HS-5 (cell line): ENCODE data around the gene SERPING1.

ENCODE experiments used
- DNase-seq: peaks from one replicate; pipeline ENCODE4 v3.0.0-alpha.2; 2012; ENCODE audit warnings: low read depth

The SERPING1 gene

DNA sequence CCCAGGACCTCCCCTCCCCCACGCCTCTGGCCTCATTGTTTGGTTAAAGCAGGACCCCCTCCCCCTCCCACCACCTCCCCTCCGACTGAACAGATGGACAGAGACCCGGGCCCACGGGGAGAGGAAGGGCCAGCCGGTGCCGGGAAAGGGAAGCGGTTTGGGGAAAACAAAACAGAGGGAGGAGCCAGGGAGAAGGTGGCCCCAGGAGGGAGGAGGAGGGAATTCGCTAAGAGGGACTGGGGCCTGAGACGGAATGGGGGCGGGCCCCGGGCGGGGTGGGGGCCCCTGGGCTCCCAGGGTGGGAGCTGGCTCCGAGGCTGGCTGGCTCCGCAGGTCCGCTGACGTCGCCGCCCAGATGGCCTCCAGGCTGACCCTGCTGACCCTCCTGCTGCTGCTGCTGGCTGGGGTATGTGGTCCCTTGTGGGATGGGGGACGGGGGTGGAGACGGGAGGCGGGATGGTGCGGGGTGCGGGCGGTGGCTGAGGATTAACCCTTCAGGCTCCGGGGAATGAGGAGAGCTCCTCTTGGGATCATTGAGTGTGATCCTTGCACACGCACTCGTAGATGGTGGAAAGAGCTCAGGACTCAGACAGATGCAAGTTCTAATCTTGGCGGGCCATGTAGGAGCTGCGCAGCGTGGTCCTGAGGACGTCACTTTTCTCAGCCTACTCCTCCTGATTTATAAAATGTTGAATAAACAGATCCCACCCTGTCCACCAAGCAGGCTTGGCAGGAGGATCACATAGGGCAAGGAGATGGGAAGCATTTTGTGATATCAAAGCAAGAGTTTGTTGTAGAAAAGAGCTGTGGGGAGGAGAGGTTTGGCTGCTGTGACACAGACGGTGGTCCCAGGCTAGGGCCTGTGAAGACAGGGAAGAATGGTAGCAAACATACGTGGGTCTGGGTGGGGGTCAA, 688 bp downstream of the SERPING1 start:
- DNase-seq: no peak

DNA sequence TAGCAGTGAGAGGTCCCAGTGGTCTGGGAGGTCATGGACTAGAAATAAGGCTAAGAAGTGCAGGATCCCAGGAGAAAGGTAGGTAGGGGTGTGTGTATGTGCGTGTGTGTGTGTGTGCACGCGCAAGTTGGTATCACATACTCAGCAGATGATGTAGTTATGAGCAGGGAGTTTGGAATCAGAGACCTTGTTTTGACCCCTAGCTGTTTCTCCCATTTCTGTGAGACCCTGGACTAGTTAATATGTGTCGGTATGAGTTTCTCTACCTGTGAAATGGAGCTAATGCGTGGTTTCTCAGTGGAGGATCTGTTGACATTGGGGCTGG, 1.3 kb downstream of the SERPING1 start:
- no peak for DNase-seq

DNA sequence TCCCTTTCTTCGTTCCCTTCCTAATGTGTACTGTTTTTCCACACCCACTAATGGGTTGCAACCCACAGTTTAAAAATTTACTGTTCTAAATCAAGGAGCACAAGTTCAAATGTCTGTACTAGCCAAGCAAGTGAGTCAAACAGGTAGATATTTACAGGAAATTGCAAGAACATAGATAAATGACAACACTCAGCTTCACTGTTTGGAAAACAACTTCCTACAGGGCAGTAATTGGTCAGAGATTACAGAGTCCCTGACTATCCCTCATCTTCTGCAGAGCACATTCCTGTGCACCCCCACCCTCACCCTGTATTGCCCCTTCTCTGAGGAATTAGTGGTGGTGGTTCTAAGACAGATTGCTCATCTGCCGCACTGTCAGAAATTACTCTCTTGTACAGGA, 1.9 kb downstream of the SERPING1 start:
- no peak for DNase-seq

DNA sequence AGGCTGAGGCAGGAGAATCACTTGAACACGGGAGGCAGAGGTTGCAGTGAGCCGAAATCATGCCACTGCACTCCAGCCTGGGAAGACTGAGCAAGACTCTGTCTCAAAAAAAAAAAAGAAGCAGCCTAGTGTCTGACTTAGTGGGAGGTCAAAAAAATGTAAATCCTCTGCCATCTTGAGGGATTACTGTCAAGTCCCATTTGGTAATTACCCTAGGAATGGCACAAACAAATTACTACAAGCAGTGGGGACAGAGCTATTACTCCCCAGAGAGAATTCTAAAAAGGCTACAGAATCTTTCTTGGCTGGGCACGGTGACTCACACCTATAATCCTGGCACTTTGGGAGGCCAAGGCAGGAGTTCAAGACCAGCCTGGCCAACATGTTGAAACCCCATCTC, 3.8 kb downstream of the SERPING1 start:
- no peak for DNase-seq

DNA sequence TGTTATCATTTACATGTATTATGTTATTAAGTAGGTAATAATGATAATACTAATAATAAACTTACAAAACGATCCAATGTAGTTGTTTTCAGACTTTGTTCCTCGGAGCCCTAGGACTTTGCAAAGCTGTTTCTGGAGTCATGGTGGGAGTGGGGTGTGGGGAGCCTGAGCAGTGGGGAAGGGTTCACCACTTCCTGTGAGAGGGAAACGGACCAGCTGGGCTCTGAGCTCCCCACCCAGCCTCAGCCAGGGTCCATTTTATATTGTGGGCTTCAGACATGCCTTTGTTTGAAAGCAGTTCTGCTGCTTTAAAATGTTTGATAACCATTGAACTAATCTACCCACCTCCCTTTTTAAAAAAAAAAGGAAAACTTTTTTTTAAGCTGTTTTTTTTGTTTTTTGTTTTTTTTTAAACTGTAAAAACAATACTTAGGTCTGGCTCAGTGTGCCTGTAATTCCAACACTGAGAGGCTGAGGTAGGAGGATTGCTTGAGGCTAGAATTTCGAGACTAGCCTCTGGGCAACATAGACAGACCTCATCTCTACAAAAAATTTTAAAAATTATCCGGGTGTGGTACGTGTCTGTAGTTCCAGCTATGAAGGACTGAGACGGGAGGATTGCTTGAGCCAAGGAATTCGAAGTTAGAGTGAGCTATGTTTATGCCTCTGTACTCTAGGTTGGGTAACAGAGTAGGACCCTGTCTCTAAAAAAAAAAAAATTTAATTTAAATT, 7.0 kb downstream of the SERPING1 start:
- no peak for DNase-seq

DNA sequence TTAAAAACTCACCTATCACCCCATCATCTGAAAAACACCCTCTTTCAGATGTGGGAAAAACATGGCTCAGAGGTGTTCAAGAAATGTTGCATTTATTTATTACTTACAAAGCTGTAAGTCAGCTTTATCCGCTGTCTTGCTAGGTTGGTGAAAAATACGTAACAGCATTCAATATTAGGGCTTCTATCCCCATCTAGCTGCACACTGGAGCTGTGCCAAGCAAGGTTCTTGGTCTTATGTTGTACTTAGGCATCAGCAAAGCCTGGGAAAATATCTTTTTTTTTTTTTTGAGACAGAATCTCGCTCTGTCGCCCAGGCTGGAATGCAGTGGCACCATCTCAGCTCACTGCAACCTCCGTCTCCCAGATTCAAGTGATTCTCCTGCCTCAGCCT, 7.5 kb downstream of the SERPING1 start:
- no peak for DNase-seq

DNA sequence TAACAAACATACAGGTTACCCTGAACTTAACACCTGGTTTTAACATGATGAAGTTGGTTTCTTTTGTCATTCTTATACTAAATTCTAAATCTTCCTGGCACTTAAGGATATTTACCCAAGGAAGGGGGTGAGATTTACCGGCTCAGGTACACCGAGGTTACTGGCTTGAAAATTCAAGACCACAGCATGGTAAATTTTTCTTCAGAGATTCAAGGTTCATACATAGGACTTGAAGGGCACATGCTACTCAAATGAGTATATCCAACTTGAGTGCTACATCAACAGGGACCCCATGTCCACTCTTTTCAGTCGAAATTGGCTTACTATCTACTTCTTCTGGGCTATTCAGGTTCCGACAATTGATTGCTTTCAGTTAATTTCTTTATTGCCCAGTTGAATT, 12.7 kb downstream of the SERPING1 start:
- no peak for DNase-seq

DNA sequence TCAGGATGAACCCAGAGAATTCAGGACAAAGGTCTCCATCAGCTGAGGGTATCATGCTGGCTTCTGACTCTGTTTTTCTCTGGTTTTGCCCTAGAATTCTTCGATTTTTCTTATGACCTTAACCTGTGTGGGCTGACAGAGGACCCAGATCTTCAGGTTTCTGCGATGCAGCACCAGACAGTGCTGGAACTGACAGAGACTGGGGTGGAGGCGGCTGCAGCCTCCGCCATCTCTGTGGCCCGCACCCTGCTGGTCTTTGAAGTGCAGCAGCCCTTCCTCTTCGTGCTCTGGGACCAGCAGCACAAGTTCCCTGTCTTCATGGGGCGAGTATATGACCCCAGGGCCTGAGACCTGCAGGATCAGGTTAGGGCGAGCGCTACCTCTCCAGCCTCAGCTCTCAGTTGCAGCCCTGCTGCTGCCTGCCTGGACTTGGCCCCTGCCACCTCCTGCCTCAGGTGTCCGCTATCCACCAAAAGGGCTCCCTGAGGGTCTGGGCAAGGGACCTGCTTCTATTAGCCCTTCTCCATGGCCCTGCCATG, 16.8 kb downstream of the SERPING1 start:
- no peak for DNase-seq

DNA sequence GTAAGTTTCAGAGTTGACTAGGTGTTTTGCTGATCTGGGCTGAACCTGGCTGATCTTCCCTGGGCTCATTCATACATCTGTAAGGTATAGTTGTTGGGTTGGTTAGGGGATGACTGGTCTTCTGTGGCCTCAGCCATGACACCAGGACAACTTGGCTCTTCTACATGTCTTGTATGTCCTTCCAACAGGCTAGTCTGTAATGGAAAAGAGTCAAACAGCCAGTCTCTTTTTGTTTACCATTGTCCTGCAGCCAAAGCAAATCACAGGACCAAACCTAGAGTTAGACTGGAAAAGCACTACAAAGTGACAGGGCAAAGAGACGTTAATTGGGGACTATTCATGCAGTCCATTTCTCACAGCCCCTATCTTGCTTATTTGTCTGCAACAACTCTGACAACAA, 17.8 kb downstream of the SERPING1 start:
- no peak for DNase-seq

DNA sequence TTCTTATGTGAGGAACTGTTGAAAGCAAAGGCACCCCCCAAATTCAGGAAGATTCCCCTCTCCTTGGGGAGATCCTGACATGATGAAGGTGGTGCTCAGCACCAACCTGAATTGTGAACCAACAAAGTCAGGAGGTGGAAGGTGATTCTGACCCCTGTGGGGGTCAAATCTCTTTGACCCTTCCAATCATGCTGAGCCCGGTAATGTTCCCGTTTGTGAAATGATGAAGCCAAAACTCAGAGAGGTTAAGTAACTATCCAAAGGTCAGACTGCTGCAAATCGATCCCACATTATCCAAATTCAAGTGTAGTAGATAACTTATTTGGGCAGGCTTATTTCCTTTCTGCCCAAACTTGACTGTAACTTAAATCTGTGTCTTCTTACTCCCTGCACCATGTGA, 19.1 kb downstream of the SERPING1 start:
- DNase-seq: no peak

DNA sequence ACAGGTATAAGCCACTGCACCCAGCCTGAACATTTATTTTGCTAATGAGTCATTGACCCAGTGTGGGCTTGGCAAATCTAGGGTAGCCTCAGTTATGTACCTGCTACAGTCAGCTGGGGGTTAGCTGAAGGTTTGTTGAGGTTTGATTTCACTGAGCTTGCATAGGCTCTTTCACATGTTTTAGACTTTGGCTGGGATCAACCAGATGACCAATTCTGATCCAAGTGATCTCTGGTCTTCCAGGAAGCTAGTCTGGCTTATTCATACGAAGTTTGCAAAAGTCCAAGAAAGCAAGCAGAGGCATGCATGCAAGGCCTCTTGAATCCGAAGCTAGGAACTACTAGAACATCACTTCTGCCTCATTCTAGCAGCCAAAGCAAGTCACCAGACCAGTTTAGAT, 21.0 kb downstream of the SERPING1 start:
- no peak for DNase-seq

DNA sequence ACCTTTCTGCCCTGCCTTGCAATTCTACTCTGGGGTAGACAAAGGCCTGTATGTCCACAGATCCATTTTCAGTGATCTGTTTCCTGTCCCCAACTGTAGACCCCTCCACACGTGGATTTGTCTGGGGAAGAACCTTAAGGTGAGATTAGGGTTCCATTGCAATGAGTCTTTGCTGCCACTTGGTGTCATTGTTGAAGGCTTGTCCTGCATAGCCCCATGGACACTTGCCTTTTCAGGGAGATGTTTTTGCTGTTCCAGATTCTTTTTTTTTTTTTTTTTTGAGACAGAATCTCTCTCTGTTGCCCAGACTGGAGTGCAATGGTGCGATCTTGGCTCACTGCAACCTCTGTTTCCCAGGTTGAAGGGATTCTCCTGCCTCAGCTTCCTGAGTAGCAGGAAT, 21.8 kb downstream of the SERPING1 start:
- no peak for DNase-seq

DNA sequence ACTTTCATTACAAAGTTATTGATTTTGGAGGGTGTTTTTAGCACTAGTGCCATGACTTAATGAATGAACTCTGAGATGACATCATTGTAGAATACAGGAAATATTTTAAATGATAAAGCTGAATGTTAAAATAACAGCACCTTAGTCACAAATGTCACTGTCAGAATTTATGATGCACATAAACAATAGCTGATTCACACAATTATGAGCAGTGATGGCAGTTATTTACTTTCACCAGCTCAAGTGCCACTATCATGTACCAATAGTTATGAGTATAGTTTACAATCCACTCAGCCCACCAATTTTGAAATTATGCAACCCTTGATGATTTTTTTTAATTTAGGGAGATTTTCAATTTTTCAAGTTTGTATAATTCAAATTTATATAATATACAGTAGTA, 23.0 kb downstream of the SERPING1 start:
- no peak for DNase-seq

DNA sequence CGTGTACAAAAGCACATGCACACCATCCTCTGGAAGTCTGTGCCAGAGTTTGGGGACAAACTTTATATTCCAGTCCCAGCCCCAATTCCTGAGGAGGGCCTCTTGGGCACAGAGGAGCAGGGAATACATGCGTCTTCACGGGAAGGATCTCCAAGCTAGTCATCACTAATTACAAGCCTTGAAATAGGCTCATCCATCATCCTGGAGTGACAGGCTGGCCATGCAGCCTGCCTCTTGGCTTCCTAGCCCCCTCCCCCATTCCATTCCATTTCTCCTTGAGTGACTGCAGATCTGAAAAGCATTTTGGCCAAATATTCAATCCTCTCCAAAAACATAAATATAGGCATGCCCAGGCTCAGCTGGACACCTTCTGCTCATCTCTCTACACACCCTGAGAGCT, 24.8 kb downstream of the SERPING1 start:
- no peak for DNase-seq

DNA sequence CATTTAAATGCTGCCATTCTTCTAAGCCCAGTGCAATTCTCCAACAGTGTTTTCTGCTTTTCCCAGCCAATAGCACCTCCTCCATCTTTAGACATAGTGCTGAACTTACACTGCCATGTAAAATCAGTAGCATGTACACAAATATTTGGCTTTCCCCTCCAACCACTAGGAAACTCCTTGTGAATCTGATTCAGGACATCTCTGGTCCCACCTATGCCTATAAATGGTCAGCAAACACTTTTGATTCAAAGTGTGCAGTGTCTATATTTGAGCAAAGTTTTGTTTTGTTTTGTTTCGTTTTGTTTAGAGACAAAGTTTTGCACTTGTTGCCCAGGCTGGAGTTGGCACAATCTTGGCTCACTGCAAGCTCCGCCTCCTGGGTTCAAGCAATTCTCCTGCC, 27.4 kb downstream of the SERPING1 start:
- DNase-seq: no peak

DNA sequence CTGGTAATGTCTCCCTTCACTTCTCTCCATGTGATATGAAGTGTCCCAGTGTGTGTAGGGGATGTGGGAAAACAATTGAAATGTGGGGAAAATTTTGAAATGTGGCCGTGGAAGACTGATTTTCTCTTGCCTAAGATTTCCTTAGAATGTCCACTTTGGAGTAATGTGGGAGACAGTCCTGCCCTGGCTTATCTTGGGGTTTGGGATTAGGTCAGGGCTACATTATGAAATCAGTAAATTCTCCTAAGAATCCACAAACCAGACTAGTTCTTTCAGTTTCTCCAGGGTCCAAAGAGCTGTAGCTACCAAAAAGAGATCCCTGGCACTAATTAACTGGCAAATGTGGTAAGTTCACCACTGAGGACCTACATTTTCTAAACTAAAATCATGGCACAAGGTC, 29.4 kb downstream of the SERPING1 start:
- no peak for DNase-seq

DNA sequence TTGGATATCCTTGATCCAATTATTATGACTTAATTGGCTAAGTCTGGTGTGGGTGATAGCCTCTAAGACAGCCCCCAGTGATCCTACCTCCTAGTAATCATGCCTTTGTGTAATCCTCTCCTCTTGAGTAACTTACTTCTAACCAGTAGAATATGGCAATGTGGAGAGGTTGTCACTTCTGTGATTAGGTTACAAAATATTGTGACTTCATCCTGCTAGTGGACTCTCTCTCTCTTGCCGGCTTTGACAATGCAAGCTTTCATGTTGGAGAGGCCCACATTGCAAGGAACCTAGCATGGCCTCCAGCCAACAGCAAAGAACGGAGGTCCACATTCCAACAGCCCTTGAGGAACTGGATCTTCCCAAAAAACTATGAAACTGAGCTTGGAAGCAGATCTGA, 32.7 kb downstream of the SERPING1 start:
- DNase-seq: no peak

DNA sequence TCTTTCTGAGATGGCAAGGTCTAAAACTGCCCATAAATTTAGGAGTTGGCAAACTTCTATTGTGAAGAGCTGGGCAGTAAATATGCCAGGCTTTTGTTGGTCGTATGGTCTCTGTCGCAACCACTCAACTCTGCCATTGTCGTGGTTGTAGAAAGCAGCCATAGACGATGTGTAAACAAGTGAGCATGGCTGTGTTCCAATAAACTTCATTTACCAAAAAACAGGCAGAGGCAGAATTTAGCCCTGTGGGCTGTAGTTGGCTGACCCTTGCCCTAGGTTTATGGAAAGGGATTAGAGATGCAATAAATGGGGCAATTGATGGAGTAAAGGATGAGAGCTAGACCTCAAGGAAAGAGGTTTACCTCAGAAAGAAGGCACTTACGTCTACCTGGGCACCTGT, 34.6 kb downstream of the SERPING1 start:
- no peak for DNase-seq

DNA sequence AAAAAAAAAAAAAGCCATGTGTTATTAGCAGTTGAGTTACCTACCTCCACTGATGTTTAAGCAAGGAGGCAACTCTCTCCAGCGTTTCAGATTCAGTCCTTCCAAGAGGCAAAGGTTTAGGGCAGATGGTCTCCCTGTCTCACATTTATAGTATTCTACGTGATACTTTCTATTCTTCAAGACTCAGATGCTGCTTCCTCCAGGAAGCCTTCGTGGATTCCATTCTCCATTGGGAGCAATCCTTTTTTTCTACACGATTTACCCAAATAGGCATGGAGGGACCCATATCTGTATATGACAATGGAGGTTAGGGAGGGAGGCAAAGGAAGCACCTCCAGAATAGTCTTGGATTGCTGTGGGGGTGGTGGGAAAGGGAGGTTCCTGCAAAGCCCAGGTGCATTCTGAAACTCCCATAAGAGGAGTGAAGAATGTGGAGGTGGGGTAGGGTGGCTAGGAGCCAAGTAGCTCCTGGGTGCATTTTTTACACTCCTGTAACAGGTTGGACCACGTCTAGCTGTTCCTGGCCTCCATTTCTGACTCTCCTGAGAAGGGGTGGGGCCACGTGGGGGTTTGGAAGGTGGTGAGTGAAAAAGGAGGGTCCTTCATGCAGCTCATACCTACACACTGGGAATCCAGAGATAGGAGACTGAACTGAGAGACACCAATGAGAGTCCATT, 36.0 kb downstream of the SERPING1 start:
- DNase-seq: no peak

DNA sequence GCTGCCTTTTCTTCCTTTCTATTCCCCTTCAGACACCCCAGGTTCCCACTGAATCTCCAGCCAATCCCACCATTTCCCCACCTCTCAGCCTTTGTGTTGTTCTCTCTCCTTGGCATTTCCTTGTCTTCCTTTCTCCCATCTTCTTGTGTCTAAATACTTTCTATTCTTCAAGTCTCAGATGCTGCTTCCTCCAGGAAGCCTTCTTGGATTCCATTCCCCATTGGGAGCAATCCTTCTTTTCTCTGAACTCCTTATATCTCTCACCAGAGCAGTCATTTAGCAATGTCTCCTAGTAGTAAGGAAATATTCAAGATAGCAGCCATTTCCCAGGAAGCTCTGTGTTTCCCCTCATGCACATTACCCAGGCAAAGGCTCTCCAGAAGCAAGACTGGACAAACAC, 36.8 kb downstream of the SERPING1 start:
- no peak for DNase-seq

DNA sequence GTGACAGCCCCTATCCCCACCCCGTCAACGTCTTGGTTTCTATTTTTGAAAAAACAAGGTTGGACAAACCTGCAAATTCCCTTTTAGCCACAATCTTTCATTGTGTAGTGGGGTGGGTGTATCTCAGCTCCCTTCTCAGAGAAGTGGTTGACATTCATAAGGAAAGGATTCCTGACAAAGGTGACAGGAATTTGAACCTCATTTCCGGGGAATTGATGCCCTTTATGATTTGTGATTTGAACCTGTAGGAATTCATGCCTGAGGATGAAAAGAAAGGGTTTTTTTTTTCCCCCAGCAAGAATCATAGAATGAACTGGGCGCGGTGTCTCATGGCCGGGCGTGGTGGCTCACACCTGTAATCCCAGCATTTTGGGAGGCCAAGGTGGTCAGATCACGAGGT, 37.8 kb downstream of the SERPING1 start:
- no peak for DNase-seq

DNA sequence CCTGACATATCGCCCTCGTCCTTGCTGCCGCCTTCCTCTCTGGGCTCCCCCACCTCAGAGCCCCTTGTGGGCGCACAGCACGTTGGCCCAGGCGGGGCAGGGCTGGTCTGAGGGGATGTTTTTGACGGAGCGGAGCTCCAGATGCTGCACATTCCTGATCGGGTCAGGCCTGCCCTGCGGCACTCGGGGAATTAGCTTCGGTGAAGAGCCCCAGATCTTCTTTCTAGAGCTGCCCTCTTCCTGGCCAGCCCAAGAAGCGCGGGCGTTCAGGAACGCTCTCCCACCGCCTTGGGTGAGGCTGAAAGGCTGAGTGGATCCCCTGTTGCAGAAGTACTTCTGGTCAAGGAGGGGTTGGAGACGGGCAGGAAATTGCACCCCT, 40.1 kb downstream of the SERPING1 start:
- no peak for DNase-seq
